ENCODE data around the gene RBM39.
"Not testable (repeated sequence)": the region's sequence is repeated elsewhere in the genome, so short reads cannot be mapped to it uniquely, and the experiment has no call there.

GRCh38 chr20:35723275-35723639 lies 18.8 kb downstream of the RBM39 start:
- TF ChIP-seq, protein P1, sequence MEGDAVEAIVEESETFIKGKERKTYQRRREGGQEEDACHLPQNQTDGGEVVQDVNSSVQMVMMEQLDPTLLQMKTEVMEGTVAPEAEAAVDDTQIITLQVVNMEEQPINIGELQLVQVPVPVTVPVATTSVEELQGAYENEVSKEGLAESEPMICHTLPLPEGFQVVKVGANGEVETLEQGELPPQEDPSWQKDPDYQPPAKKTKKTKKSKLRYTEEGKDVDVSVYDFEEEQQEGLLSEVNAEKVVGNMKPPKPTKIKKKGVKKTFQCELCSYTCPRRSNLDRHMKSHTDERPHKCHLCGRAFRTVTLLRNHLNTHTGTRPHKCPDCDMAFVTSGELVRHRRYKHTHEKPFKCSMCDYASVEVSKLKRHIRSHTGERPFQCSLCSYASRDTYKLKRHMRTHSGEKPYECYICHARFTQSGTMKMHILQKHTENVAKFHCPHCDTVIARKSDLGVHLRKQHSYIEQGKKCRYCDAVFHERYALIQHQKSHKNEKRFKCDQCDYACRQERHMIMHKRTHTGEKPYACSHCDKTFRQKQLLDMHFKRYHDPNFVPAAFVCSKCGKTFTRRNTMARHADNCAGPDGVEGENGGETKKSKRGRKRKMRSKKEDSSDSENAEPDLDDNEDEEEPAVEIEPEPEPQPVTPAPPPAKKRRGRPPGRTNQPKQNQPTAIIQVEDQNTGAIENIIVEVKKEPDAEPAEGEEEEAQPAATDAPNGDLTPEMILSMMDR (IDR thresholded peaks at IDR 0.05): not testable (repeated sequence)
- not testable (repeated sequence) for TF ChIP-seq POLR2A (IDR thresholded peaks at IDR 0.05)

Measured in lower leg skin (tissue), 3 donors.